NCI-H82 treated with DMSO at 0.1 percent for 48 hours (cell line): Measurements from ENCODE around the gene FIBCD1.
A peak's percentile ranks its signal among the peaks of the same experiment; 100 is the strongest.

Experiments
- DNase-seq: peaks from one replicate; lab custom pipeline; 2025; ENCODE audit not compliant: unreplicated experiment; lab: John Stamatoyannopoulos, UW

FIBCD1 gene

GRCh38 chr9:130884111-130884531 lies 54.9 kb downstream of the FIBCD1 start:
- no peak for DNase-seq

- DNase-seq = no peak
Measured at GRCh38 chr9:130883479-130883878, 55.6 kb downstream of the FIBCD1 start.

- DNase-seq = no peak
Measured at GRCh38 chr9:130882696-130883225, 56.3 kb downstream of the FIBCD1 start.

GRCh38 chr9:130881516-130881915 lies 57.5 kb downstream of the FIBCD1 start:
- DNase-seq = no peak

- no peak for DNase-seq
Measured at GRCh38 chr9:130880599-130881220, 58.3 kb downstream of the FIBCD1 start.

- DNase-seq = no peak
Measured at GRCh38 chr9:130879863-130880411, 59.1 kb downstream of the FIBCD1 start.

GRCh38 chr9:130878295-130878694 lies 60.8 kb downstream of the FIBCD1 start:
- no peak for DNase-seq

GRCh38 chr9:130877300-130877699 lies 61.7 kb downstream of the FIBCD1 start:
- no peak for DNase-seq

- DNase-seq = no peak
Measured at GRCh38 chr9:130874783-130875182, 64.3 kb downstream of the FIBCD1 start.

GRCh38 chr9:130873966-130874365 lies 65.1 kb downstream of the FIBCD1 start:
- no peak for DNase-seq

- DNase-seq = no peak
Measured at GRCh38 chr9:130872912-130873503, 66.0 kb downstream of the FIBCD1 start.

- no peak for DNase-seq
Measured at GRCh38 chr9:130872508-130872907, 66.5 kb downstream of the FIBCD1 start.

- DNase-seq = no peak
Measured at GRCh38 chr9:130872093-130872492, 67.0 kb downstream of the FIBCD1 start.

- no peak for DNase-seq
Measured at GRCh38 chr9:130871395-130872062, 67.5 kb downstream of the FIBCD1 start.

GRCh38 chr9:130870491-130871381 lies 68.3 kb downstream of the FIBCD1 start:
- no peak for DNase-seq

GRCh38 chr9:130869250-130869649 lies 69.8 kb downstream of the FIBCD1 start:
- DNase-seq = no peak

- no peak for DNase-seq
Measured at GRCh38 chr9:130868230-130868629, 70.8 kb downstream of the FIBCD1 start.

- no peak for DNase-seq
Measured at GRCh38 chr9:130867556-130867955, 71.5 kb downstream of the FIBCD1 start.

- DNase-seq = peak; percentile 71
Measured at GRCh38 chr9:130866474-130866965, 72.5 kb downstream of the FIBCD1 start.

- no peak for DNase-seq
Measured at GRCh38 chr9:130865921-130866320, 73.1 kb downstream of the FIBCD1 start.

GRCh38 chr9:130864541-130864940 lies 74.5 kb downstream of the FIBCD1 start:
- DNase-seq = no peak
